Adrenal gland (tissue), 5 donors: ENCODE measurements around the gene LIF.

Experiments used
- CTCF ChIP-seq, 6 experiments: fragments of 450-650 bp in 4 of 6; fragments of 200-600 bp in 2 of 6; sonication (generic) in 1 of 6; IDR thresholded peaks; 1 replicate in 5 of 6; 2 replicates in 1 of 6; pipeline versions ENCODE4 v1.5.1 to v1.8.0; 2016 to 2021; ENCODE audit warnings: antibody characterized with exemption in 6 of 6, mild to moderate bottlenecking in 2 of 6, moderate library complexity in 1 of 6
- POLR2A ChIP-seq, 2 donors: fragments of 450-650 bp; IDR thresholded peaks; one replicate each; pipeline ENCODE4 v1.6.1; 2017; ENCODE audit warnings: antibody characterized with exemption in 2 of 2, mild to moderate bottlenecking in 2 of 2, moderate library complexity in 1 of 2
- donor health status: DM: no; HTN: no; CAD: no.

GRCh38 chr22:30288419-30289140 lies 42.0 kb upstream of the LIF start:
- TF ChIP-seq CTCF (IDR thresholded peaks at IDR 0.05) (no peak), POLR2A (IDR thresholded peaks at IDR 0.05) (no peak)
